GM12878 (cell line): ENCODE data around the gene RIN2. TPM values are rescaled to one million over a fixed set of nuclear protein-coding genes. Genes with fewer than 3 reads are reported as not detected.

ENCODE experiments used
- ATAC-seq: fragments of 200-7000 bp; cut with Tn5 transposase; 3 replicates; pipeline ENCODE4 v1.9.1; 2020; ENCODE audit warnings: mild to moderate bottlenecking, moderate library complexity
- BruUV-seq: library from RNA; stranded (reverse); fragments of 400-500 nt; replicated peaks from 2 replicates; lab custom pipeline; 2021; lab: Mats Ljungman, UMichigan
- CTCF ChIA-PET: fragments of 300-600 bp; sonication (Branson Sonifier 250); formaldehyde crosslinking; extraction: SDS; loops from one replicate; lab custom pipeline; 2021; ENCODE audit warnings: inconsistent platforms; lab: Yijun Ruan, JAX
- POLR2A ChIA-PET: fragments of 350-600 bp; formaldehyde crosslinking; extraction: SDS; loops from one replicate; lab custom pipeline; 2021; ENCODE audit warnings: inconsistent platforms; lab: Charles Lee
- RAD21 ChIA-PET: fragments of 300-600 bp; sonication (Branson Sonifier 250); formaldehyde crosslinking; loops from one replicate; lab custom pipeline; 2023; ENCODE audit warnings: antibody characterized with exemption; ENCODE audit not compliant: unreplicated experiment; lab: Charles Lee
- SMC1A ChIA-PET: fragments of 300-600 bp; sonication (Branson Sonifier 250); formaldehyde crosslinking; loops from one replicate; lab custom pipeline; 2023; ENCODE audit not compliant: unreplicated experiment, uncharacterized antibody; lab: Charles Lee
- DNase-seq: peaks from one replicate; pipeline ENCODE4 v3.0.0-alpha.2; 2011; ENCODE audit warnings: low read depth, low spot score
- FAIRE-seq: peaks from 3 replicates; lab custom pipeline; 2011; peaks lifted over from hg19 to GRCh38; lab: Jason Lieb, UNC
- H2AFZ ChIP-seq: 2 replicates; pipeline ENCODE4 v1.6.0; 2011; ENCODE audit warnings: low read depth, low read length, control low read depth; ENCODE audit not compliant: control insufficient read depth
- H3K27ac ChIP-seq: 2 replicates; pipeline ENCODE4 v1.5.1; 2011; ENCODE audit warnings: control low read depth; ENCODE audit not compliant: control insufficient read depth, insufficient read depth
- H3K27me3 ChIP-seq, 2 experiments: replicated peaks in 1 of 2; 2 replicates each; pipeline versions ENCODE4 v1.6.0 to v1.6.1; 2011; ENCODE audit warnings: low read length in 1 of 2; ENCODE audit not compliant: control insufficient read depth in 2 of 2, insufficient read depth in 2 of 2
- H3K36me3 ChIP-seq, 2 experiments: 2 replicates each; pipeline ENCODE4 v1.5.1; 2011; ENCODE audit warnings: low read length in 1 of 2; ENCODE audit not compliant: control insufficient read depth in 2 of 2, insufficient read depth in 2 of 2
- H3K4me1 ChIP-seq: 2 replicates; pipeline ENCODE4 v1.6.1; 2011; ENCODE audit warnings: mild to moderate bottlenecking, low read length, moderate library complexity, mixed read lengths; ENCODE audit not compliant: control insufficient read depth, insufficient read depth
- H3K4me2 ChIP-seq: 2 replicates; pipeline ENCODE4 v1.6.0; 2011; ENCODE audit warnings: control low read depth; ENCODE audit not compliant: control insufficient read depth, insufficient read depth
- H3K4me3 ChIP-seq: fragments of 200-600 bp; sonication (generic); 2 replicates; pipeline ENCODE4 v1.5.1; 2016
- H3K79me2 ChIP-seq: 2 replicates; pipeline ENCODE4 v1.6.0; 2011; ENCODE audit warnings: low read length; ENCODE audit not compliant: control insufficient read depth, insufficient read depth
- H3K9ac ChIP-seq: 2 replicates; pipeline ENCODE4 v1.8.0; 2011; ENCODE audit warnings: low read length, control low read depth, mixed read lengths; ENCODE audit not compliant: control insufficient read depth, insufficient read depth
- H3K9me3 ChIP-seq: replicated peaks from 3 replicates; pipeline ENCODE4 v1.5.1; 2011; ENCODE audit warnings: mild to moderate bottlenecking, low read length; ENCODE audit not compliant: control insufficient read depth, insufficient read depth
- H4K20me1 ChIP-seq: 2 replicates; pipeline ENCODE4 v1.6.0; 2011; ENCODE audit not compliant: control insufficient read depth, insufficient read depth
- CREB1 ChIP-seq: IDR thresholded peaks from 2 replicates; pipeline ENCODE4 v1.6.1; 2012; ENCODE audit warnings: low read depth, mild to moderate bottlenecking, inconsistent platforms
- FOS ChIP-seq: IDR thresholded peaks from 3 replicates; pipeline ENCODE4 v1.6.1; 2011; ENCODE audit warnings: borderline replicate concordance; ENCODE audit not compliant: insufficient read length; ENCODE audit errors: extremely low read depth
- MEF2A ChIP-seq: IDR thresholded peaks from 2 replicates; pipeline ENCODE4 v1.6.1; 2011; ENCODE audit warnings: low read depth, mild to moderate bottlenecking, low read length, moderate library complexity; ENCODE audit not compliant: insufficient read depth
- SRF ChIP-seq, 2 experiments: IDR thresholded peaks; 2 replicates each; pipeline ENCODE4 v1.6.1; 2011; ENCODE audit warnings: low read depth in 2 of 2, low read length in 2 of 2, mild to moderate bottlenecking in 1 of 2, moderate library complexity in 1 of 2
- STAT1 ChIP-seq: fragments of 450-650 bp; conservative IDR thresholded peaks from 2 replicates; pipeline ENCODE4 v1.6.1; 2014; ENCODE audit warnings: antibody characterized with exemption, mild to moderate bottlenecking
- TCF7 ChIP-seq: IDR thresholded peaks from 2 replicates; pipeline ENCODE4 v1.6.1; 2014; ENCODE audit warnings: antibody characterized with exemption, borderline replicate concordance
- ZNF274 ChIP-seq: IDR thresholded peaks from one replicate; pipeline ENCODE4 v1.8.0; 2011; ENCODE audit not compliant: insufficient read length, insufficient read depth
- ZZZ3 ChIP-seq: IDR thresholded peaks from 2 replicates; pipeline ENCODE4 v1.6.1; 2011; ENCODE audit warnings: low read depth; ENCODE audit not compliant: control insufficient read depth, insufficient read length
- WGBS: methylation state at CpG from one replicate; pipeline ENCODE4 v1.1.6; 2016; ENCODE audit warnings: low lambda C conversion rate; ENCODE audit not compliant: insufficient replicate concordance, insufficient coverage; ENCODE audit errors: missing lambda C conversion rate; 5-methylcytosine and 5-hydroxymethylcytosine counted together
- in situ Hi-C: fragments of 300-500 bp; cut with MboI; formaldehyde crosslinking; loops from 9 replicates; pipeline ENCODE4 v1.14.3; 2018; ENCODE audit warnings: mixed read lengths
- intact Hi-C: fragments of 100-400 bp; cut with micrococcal nuclease; formaldehyde crosslinking; loops from one replicate; pipeline ENCODE4 v1.14.2; 2022; ENCODE audit not compliant: unreplicated experiment
- polyA plus RNA-seq, 11 experiments: library from polyadenylated mRNA; depleted of rRNA in 4 of 11; unstranded in 6 of 11; stranded (reverse) in 5 of 11; fragments of >200 nt; fragmentation: Nextera tagmentation in 4 of 11; fragmentation: Illumina TruSeq in 1 of 11; extraction: Ambion mirVana in 4 of 11; extraction: Trizol in 1 of 11; gene quantifications; 1 replicate in 1 of 11; 2 replicates in 10 of 11; pipeline versions ENCODE4 v1.2.1 to v1.2.3, GENCODE V29; 2011 to 2016; ENCODE audit warnings: inconsistent platforms in 2 of 11, missing spikeins in 2 of 11, low read depth in 1 of 11
- total RNA-seq, 4 experiments: library from RNA; depleted of rRNA in 3 of 4; stranded (reverse); fragments of >200 nt in 3 of 4; fragmentation: Illumina TruSeq in 1 of 4; extraction: Trizol in 1 of 4; gene quantifications; 2 replicates each; pipeline versions ENCODE4 v1.2.1 to v1.2.3, GENCODE V29; 2013 to 2021
- TF ChIP-seq, protein P1 (sequence below): fragments of 450-650 bp; formaldehyde crosslinking; IDR thresholded peaks from 2 replicates; pipeline ENCODE4 v1.4.0; 2020; ENCODE audit warnings: mild to moderate bottlenecking, moderate library complexity
- TF ChIP-seq, protein P2 (sequence below): fragments of 450-650 bp; IDR thresholded peaks from 2 replicates; pipeline ENCODE4 v1.6.1; 2017; ENCODE audit warnings: mild to moderate bottlenecking, low read depth, inconsistent platforms; ENCODE audit not compliant: poor library complexity, severe bottlenecking

Gene RIN2
- total and polyA plus RNA-seq, 10 of the 15 experiments (the other 5 are each of a cell fraction or from before 2014, with no cell fraction given) = 0.68 to 8.5 (median 4.5) TPM

DNA sequence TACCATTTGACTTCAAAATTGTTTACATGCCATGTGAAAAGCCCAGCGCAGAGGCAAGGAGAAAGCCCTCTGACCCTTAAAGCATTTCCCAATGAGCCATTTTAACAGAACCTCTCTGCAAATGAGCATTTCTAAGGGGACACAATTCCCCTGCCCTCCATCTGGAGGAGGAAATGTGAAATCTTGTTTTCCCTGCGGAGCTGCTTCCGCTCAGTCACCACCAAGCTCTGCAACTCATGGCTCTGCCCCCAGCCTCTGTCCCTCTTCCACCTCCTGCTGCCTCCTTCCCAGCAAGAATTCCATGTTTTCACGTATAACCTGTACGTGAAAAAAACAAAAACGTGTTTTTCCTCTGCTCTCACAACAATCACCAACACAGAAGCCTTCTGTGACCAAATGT lies 12.3 kb downstream of the RIN2 start:
- RAD21 ChIA-PET = interaction anchor here (0.7 to 2.3 kb wide), 6 partner anchors 9 to 47 kb away, joined by 3 to 9 read pairs (median 4); no protein-coding TSS in a partner anchor
- no peak for ATAC-seq

More for the DNA sequence above, 12.3 kb downstream of the RIN2 start:
- BruUV-seq = no TSS peak
- intact Hi-C loops (no loop called here), in situ Hi-C loops (no loop called here)
- Histone ChIP-seq H3K9ac (no peak overlapping the region), H3K79me2 (no peaks in the 10 kb centered on the region), H2AFZ (no peak overlapping the region), H3K4me2 (no peak overlapping the region), H3K9me3 (no peaks in the 10 kb centered on the region), H3K27me3 (peaks cover 3 to 7% of the 10 kb centered on the region in 2 experiments), H3K4me1 (no peaks in the 10 kb centered on the region), H3K27ac (no peak overlapping the region), H4K20me1 (no peaks in the 10 kb centered on the region), H3K4me3 (no peak overlapping the region), H3K36me3 (no peaks in the 10 kb centered on the region)
- TF ChIP-seq, protein P1, sequence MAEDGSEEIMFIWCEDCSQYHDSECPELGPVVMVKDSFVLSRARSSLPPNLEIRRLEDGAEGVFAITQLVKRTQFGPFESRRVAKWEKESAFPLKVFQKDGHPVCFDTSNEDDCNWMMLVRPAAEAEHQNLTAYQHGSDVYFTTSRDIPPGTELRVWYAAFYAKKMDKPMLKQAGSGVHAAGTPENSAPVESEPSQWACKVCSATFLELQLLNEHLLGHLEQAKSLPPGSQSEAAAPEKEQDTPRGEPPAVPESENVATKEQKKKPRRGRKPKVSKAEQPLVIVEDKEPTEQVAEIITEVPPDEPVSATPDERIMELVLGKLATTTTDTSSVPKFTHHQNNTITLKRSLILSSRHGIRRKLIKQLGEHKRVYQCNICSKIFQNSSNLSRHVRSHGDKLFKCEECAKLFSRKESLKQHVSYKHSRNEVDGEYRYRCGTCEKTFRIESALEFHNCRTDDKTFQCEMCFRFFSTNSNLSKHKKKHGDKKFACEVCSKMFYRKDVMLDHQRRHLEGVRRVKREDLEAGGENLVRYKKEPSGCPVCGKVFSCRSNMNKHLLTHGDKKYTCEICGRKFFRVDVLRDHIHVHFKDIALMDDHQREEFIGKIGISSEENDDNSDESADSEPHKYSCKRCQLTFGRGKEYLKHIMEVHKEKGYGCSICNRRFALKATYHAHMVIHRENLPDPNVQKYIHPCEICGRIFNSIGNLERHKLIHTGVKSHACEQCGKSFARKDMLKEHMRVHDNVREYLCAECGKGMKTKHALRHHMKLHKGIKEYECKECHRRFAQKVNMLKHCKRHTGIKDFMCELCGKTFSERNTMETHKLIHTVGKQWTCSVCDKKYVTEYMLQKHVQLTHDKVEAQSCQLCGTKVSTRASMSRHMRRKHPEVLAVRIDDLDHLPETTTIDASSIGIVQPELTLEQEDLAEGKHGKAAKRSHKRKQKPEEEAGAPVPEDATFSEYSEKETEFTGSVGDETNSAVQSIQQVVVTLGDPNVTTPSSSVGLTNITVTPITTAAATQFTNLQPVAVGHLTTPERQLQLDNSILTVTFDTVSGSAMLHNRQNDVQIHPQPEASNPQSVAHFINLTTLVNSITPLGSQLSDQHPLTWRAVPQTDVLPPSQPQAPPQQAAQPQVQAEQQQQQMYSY = no peak
- TF ChIP-seq ZNF274 (no peak), CREB1 (no peak), FOS (no peak), ZZZ3 (no peak), TCF7 (no peak), MEF2A (no peak), SRF (IDR thresholded peaks at IDR 0.05; ENCODE audit: low read depth in 2 of 2, low read length in 2 of 2) (no peak), STAT1 (no peak)
- TF ChIP-seq, protein P2, sequence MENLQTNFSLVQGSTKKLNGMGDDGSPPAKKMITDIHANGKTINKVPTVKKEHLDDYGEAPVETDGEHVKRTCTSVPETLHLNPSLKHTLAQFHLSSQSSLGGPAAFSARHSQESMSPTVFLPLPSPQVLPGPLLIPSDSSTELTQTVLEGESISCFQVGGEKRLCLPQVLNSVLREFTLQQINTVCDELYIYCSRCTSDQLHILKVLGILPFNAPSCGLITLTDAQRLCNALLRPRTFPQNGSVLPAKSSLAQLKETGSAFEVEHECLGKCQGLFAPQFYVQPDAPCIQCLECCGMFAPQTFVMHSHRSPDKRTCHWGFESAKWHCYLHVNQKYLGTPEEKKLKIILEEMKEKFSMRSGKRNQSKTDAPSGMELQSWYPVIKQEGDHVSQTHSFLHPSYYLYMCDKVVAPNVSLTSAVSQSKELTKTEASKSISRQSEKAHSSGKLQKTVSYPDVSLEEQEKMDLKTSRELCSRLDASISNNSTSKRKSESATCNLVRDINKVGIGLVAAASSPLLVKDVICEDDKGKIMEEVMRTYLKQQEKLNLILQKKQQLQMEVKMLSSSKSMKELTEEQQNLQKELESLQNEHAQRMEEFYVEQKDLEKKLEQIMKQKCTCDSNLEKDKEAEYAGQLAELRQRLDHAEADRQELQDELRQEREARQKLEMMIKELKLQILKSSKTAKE = no peak
- ChIA-PET POLR2A (interaction anchor here (1.5 kb wide), 1 partner anchor 64 kb away, joined by 4 read pairs; no protein-coding TSS in a partner anchor), CTCF (interaction anchor here (1.0 to 1.9 kb wide), 6 partner anchors 9 to 80 kb away, joined by 3 to 8 read pairs (median 4); no protein-coding TSS in a partner anchor), SMC1A (interaction anchor here (1.0 to 2.4 kb wide), 8 partner anchors 9 to 77 kb away, joined by 3 to 11 read pairs (median 4); no protein-coding TSS in a partner anchor)
- WGBS = 31% methylated on average over 6 of the region's 6 CpGs
- FAIRE-seq (no peak), DNase-seq (no peak)
